Esophagus muscularis mucosa (tissue), 4 donors: ENCODE results near the gene WDR70.

Source experiments
- EP300 ChIP-seq: sonication (generic); formaldehyde crosslinking; IDR thresholded peaks from one replicate; pipeline ENCODE4 v1.6.1; 2017; ENCODE audit warnings: antibody characterized with exemption
- POLR2AphosphoS5 ChIP-seq, 2 donors: sonication (generic); formaldehyde crosslinking; IDR thresholded peaks; one replicate each; pipeline ENCODE4 v1.6.1; 2017; ENCODE audit warnings: antibody characterized with exemption in 2 of 2
- TF ChIP-seq, protein P1 (sequence below), 3 experiments: fragments of 200-600 bp in 2 of 3; fragments of 450-650 bp in 1 of 3; sonication (generic) in 2 of 3; IDR thresholded peaks; one replicate each; pipeline ENCODE4 v1.5.1; 2017 to 2019; ENCODE audit warnings: antibody characterized with exemption in 3 of 3, mild to moderate bottlenecking in 2 of 3, moderate library complexity in 1 of 3

DNA sequence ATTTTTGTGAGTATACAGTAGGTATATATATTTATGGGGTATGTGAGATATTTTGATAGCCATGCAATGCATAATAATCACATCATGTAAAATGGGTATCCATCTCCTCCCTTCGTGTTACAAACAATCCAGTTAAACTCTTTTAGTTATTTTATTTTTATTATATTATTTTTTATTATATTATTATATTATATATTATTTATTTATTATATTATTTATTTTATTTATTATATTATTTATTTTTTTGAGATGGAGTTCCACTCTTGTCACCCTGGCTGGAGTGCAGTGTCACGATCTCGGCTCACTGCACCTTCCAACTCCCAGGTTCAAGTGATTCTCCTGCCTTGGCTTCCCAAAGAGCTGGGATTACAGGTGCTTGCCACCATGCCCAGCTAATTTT lies 138.6 kb downstream of the WDR70 start:
- no peak for TF ChIP-seq POLR2AphosphoS5 (IDR thresholded peaks at IDR 0.05)
- TF ChIP-seq, protein P1, sequence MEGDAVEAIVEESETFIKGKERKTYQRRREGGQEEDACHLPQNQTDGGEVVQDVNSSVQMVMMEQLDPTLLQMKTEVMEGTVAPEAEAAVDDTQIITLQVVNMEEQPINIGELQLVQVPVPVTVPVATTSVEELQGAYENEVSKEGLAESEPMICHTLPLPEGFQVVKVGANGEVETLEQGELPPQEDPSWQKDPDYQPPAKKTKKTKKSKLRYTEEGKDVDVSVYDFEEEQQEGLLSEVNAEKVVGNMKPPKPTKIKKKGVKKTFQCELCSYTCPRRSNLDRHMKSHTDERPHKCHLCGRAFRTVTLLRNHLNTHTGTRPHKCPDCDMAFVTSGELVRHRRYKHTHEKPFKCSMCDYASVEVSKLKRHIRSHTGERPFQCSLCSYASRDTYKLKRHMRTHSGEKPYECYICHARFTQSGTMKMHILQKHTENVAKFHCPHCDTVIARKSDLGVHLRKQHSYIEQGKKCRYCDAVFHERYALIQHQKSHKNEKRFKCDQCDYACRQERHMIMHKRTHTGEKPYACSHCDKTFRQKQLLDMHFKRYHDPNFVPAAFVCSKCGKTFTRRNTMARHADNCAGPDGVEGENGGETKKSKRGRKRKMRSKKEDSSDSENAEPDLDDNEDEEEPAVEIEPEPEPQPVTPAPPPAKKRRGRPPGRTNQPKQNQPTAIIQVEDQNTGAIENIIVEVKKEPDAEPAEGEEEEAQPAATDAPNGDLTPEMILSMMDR (IDR thresholded peaks at IDR 0.05): no peak
- no peak for TF ChIP-seq EP300
